CD4-positive, alpha-beta T cell treated with Interferon gamma for 1 hour (primary cell): ENCODE measurements around the gene NAALADL2.
"Not testable (repeated sequence)": the region's sequence is repeated elsewhere in the genome, so short reads cannot be mapped to it uniquely, and the experiment has no call there.

Source experiments
- DNase-seq: peaks from one replicate; pipeline ENCODE4 v3.0.0-alpha.2; 2020

Gene NAALADL2

DNA sequence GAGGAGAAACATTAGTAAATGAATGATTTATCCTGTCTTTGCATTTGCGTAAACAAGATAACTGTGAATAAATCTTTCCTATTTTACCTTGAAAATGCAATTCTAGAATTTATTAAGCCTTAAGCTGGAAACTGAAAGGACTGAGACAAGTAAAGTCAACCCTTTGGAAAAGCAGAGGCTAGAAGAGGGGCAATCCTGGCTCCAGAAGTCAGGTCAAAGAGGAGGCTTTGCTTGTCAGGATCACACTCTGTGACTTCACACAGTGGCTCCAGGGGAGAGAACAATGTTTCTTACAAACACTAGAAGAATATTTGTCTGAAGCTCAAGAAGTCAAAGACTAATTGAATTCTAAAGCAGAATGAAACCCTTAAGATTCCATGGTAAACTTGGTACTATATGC, 530.4 kb downstream of the NAALADL2 start:
- no peak for DNase-seq

DNA sequence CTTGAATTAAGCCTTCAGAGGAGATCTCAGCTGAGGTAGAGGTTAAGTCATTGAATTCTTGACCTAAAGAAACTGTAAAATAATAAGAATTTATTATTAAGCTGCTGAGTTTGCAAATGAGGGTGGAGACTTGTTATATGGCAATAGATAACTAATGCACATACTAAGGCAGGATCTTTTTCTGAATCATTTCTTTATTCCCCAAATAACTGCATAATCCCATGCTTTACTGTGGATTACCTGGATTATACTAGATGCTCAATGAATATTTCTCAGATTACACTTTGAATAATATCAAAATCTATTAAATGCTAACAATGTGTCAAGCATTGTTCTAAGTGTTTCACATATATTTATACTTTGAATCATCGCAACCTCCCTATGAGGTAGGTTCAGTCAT, 532.5 kb downstream of the NAALADL2 start:
- DNase-seq = no peak

DNA sequence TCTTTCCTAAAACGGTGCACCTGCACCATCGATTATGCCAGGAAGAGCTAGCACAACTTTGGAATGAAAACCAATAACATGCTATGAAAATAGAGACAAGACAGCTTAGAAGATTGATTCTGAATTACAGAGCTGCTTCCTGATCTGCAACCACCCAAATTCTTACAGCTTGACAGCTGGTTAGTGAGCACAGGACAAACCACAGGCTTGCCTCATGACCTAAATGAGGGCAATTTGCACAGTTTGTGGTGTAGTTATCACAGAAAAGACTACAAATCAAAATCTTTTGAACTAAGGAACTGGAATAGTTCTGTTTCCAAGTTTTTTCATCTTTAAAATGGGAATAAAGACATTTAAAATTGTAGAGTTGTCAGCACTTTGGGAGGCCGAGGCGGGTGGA, 533.5 kb downstream of the NAALADL2 start:
- no peak for DNase-seq

DNA sequence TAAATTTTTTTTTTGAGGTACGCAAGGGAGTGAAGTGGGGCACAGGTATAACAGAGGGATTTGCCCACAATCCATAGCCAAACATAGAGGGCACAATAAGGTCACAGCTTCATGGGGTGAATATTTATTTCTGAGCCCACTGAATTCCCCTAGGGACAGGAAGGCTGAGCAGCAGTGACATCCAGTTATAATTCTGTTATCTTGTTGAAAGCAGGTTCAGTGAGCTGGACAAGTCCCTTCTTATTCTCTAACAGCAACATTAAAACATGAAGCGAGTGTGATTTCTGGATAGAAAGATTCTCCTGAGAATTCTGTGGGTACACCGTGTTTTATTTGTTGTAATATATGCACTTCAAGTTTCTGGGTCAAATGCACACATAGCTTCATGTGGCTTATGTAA, 538.2 kb downstream of the NAALADL2 start:
- DNase-seq = no peak

DNA sequence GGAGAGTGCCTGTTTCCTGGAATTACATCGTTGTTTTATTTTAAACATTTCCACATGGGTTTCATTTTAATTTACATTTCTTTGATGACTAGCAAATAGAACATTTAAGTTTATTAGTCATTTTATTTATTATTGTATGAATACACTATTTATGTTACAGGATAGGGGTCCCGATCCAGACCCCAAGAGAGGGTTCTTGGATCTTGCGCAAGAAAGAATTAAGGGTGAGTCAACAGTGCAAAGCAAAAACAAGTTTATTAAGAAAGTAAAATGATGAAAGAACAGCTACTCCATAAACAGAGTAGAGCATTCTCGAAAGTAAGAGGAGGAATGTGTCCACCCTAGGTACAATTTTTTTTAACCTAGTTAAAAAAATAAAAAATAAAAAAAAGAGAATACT, 539.5 kb downstream of the NAALADL2 start:
- DNase-seq = no peak

DNA sequence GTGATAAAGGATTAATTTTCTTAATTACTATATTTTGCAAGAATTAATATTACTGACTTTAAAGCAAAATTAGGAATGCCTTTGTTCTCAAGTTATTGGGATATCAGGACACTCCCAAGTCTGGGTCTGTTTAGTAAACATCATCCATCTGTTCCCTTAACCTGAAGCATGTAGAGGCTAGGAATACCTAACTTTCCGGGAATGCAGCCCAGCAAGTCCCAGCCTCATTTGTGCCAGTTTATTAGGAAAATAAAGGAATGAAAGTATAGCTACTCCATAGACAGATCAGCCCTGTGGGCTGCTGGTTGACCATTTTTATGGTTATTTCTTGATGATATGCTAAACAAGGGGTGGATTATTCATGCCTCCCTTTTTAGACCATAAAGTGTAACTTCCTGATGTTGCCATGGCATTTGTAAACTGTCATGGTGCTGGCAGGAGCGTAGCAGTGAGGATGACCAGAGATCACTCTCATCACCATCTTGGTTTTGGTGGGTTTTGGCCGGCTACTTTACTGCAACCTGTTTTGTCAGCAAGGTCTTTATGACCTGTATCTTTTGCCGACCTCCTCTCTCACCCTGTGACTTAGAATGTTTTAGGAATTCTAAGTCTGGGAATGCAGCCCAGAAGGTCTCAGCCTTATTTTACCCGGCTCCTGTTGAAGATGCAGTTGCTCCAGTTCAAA, 540.2 kb downstream of the NAALADL2 start:
- no peak for DNase-seq

DNA sequence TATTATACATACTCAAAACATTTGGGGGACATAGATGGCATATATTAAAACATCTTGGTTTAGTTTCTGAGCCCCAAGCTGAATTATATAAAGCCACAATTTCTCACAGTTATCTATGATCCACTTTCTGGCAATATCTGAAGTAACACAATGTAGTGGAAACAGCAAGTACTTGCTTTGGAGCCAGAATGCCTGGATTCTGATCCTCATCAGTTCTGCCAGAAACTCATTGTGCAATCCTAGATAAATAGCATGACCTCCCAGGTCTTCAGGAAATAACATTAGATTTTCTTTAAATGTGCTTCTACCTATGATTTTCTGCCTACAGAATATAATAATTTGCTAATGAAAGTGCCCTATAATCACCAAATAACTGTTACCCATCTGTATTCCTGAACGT, 544.9 kb downstream of the NAALADL2 start:
- no peak for DNase-seq

DNA sequence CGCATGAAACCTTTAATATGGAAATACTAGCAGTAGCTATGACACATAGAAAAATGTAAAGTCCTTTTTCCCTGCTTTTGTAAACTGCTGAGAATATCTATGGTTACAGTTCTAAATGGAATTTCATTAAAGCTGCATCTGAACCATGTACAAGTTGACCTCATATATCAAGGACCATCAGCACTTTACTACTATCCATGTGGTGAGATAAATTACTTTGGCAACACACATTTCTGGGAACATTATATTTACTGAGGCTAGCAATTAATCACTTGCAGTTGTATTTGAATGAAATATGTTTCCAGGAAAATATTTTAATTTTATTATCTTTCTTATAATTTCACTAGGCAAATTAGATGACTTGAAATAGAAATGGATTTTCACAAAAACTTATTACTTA, 545.5 kb downstream of the NAALADL2 start:
- DNase-seq = no peak

DNA sequence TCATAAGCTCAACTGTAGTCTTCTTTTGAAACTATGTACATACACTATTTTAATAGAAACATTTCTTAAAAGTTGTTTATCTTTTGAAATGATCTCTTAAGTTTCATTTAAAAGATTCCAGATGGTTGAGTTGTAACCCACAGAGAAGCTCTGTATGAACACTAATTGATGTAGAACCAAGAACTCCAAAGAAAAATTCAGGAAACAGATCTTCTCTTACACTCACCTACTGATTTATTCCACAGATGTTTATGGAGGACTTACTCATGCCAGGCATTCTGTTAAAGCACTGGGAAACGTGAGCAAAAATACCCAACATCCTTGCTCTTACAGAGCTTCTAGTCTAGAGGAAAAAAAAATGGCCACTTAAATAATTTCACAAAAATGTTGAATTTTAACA, 551.1 kb downstream of the NAALADL2 start:
- DNase-seq = no peak

DNA sequence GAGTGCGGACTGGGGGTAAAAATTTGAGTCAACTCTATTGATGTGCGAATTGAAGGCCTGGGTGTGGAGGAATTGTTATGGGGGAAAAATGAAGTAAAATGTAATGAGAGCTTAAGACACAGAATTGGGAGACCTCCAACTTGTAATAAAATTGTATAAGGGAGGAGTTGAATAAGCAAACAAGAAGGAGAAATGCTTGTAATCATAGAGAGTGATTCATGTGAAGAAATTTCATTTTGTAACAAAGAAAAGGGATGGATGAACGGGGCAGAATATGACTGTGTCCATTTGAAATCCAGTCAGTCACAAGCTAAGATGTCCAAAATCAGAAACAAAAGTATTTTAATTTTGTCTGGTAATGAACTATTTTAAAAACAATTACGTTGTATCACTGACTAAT, 552.3 kb downstream of the NAALADL2 start:
- DNase-seq = no peak

DNA sequence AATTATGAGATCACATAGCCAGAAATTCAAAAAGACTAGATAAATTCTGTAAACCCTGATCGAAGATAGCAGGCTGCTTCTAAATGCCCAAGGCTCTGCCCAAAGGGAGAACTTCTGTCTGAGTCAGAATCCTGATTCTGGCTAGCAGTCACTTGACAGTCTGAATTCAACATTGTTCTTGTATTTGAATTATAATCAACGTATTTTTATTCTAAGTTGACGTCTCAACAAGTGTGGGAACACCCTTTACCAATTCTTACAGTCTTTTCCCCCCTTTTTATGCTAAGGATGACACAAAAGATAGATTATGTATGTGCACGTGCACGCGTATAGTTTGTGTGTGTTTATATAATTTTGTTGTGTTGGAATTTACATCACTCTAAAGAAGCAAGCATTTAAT, 552.8 kb downstream of the NAALADL2 start:
- no peak for DNase-seq

DNA sequence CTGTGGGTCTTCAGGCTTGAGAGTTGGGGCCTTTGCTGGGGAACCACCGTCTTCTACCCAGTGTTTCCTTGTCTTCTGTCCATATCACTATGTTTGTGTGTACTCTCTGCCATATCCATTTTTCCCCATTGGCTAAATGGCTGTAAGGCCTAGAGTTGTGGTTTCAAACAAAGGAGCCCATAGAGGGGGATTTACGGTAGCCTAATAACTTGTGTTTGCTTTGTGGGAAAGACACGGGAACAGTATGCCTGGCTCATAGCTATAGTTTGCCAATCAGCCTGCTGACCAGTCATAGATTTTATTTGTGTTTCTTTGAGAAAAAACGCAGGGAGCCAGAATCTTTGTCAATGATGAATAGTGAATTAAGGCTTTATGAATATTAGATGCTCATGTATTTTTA, 554.8 kb downstream of the NAALADL2 start:
- no peak for DNase-seq

DNA sequence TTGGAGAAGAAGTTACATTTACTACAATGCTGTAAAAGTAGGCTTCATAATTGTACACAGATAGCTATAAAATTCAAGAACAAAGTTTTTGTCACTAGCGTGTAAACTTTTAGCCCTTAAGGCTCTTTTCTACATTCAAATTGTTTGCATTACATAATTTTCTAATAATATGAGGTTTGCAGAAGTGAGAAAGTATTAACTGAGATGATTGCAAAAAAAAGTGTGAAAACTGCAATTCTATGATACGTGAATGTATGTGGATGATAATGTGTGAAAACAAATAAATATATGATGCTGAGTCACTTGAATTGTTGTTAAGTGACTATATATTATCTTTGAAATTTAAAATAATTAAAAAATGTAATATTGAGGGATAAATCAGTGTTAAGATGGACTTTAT, 557.5 kb downstream of the NAALADL2 start:
- DNase-seq = no peak

DNA sequence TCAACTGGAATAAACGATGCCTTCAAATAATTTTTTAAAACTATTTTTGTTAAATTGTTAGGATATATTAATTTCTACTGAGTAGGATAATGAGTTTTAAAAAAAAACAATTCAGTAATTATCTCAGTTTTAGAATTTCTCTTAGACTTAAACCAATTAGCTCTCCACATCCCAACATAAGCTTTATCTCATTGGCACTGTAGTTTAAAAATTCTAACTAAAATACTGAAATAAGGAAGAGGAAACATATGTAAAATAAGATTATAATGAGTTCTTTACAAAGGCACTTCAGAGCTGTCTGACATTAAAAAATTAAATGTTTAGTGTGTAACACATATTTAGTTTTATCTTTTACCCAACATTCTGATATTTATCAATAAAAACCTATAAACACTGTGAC, 558.3 kb downstream of the NAALADL2 start:
- DNase-seq = no peak

DNA sequence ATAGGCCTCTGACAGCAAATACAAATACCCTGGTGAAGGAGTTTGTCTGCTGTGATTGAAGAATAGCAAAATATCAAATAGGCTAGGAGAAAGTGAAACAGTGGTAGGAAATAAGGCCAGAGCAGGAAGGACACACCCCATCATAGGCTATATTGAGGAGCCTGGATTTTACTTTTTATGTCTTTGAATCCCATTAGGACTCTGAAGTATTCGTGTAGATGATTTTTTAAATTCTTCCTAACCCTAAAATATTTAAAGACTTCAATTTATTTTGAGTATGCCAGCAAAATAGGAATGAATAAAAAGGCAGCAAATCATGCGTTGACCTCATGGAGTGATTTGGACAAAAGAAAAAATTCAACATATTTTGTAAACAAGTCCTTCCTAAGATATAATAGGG, 562.8 kb downstream of the NAALADL2 start:
- DNase-seq = no peak

DNA sequence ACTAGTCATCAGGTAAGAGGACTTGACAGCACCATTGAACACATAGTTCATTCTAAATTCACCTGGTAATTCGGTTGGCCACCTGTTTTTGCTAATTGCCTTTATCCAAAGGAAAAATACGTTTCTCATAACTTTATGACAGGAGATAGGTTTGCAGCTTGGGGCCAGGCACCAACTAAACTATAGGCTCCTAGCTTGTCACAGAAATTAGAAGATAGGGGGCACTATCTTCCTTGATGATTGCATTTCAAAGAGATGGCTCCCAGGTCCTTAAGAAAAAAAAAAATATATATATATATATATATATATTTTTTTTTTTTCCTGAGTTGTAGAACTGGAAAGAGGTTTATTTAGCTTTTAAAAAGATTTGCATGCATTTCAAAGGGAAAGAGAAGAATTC, 563.6 kb downstream of the NAALADL2 start:
- no peak for DNase-seq

DNA sequence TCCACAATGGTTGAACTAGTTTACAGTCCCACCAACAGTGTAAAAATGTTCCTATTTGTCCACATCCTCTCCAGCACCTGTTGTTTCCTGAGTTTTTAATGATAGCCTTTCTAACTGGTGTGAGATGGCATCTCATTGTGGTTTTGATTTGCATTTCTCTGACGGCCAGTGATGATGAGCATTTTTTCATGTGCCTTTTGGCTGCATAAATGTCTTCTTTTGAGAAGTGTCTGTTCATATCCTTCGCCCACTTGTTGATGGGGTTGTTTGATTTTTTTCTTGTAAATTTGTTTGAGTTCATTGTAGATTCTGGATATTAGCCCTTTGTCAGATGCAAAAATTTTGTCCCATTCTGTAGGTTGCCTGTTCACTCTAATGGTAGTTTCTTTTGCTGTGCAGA, 564.7 kb downstream of the NAALADL2 start:
- not testable (repeated sequence) for DNase-seq

DNA sequence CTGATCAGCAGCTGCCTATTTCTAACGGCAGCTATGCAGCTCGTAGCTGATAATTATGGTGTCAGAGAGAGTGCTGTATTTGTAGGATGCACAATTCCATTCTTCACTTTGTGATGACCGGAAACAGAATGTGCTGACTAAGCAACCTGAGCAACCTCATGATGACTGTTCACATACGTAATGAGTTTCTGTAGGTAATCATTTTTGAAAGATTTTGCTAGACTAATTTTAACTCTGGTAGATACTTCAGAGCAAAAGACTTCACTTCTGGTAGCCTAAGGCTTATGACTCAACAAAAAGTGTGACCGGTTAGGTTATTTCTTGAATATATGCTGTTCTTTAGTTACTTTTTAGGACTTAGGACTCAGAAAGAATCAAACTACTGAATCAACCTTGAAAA, 567.7 kb downstream of the NAALADL2 start:
- DNase-seq = no peak

DNA sequence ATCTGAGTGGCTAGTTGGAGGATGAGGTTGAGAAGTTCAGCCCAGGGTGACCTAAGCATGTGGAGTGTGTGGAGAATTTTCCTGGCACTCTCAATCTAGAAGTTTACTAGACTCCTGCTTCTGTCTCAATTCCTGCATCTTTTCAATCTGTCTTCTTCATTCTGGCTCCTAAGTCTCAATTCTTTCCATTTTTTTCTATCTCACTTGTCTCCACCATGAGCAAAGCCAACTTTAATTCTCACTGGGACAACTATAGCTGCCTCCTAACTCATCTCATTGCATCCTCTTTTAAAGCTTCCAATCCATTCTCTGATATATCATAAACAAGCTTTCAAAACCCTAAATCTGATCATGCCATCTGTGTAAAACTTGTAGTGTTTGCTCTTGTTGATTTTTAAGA, 569.3 kb downstream of the NAALADL2 start:
- DNase-seq = no peak

DNA sequence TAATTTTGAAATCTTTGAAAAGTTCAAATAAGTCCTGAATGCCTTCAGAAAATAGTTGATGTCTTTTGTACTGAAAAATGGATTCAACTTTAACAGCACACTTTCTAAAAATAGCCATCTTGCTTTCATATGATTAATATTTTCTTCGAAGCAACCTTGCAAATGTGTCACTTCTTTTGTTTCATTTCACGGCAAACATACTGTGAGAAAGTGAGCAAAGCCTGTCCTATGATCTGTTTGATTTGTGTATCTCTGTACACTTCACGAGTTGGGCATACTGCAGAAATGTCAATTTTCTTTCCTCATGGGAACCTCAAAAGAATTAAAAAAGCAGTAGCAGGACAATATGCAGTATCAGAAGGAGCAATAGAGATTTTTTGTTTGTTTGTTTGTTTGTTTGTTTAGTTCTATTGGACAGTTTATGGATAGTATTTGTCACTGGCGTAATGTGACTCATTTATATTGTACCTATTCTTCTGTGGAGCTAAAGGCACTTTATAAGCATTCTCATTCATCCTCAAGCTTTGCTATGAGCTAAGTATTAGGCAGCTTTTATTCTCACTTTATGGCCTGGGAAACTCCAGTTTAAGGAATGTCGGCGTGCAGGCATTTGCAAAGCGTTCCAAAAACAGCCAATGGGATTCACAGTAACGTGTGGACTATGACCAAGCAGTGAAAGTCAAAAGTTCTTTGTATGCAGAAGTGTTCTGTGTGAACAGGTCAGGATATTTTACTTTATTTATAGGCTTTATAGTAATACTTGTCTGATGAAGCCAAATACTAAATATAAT, 572.0 kb downstream of the NAALADL2 start:
- DNase-seq = no peak

DNA sequence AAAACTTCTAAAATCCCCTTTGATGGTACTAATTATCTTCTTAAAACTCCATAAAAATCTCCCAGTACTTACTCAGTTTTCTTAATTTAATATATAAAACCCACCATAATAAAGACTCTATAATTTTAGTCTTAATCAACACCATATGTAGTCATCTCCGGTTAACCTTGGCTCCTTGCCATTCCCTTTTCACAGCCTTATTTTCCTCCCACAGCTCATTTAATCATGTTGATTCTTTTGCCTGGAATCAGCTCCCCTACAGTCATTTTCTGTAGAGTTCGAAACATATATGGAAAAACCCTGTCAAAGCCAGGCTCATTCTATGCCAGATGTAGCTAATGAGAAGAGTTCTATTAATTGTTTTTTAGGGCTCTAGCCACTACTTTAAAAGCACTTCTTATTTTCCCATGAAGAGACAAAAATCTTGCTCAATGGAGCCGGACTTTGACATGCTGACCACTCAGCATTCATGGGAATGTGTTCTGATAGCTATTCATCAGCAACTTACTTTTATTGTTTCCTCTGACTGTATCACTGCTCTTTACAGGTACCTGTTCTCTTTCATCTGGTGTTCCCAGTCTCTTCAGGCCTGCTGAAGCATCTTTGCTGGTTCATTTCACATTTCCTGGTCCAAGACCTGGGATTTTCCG, 573.4 kb downstream of the NAALADL2 start:
- DNase-seq = no peak

DNA sequence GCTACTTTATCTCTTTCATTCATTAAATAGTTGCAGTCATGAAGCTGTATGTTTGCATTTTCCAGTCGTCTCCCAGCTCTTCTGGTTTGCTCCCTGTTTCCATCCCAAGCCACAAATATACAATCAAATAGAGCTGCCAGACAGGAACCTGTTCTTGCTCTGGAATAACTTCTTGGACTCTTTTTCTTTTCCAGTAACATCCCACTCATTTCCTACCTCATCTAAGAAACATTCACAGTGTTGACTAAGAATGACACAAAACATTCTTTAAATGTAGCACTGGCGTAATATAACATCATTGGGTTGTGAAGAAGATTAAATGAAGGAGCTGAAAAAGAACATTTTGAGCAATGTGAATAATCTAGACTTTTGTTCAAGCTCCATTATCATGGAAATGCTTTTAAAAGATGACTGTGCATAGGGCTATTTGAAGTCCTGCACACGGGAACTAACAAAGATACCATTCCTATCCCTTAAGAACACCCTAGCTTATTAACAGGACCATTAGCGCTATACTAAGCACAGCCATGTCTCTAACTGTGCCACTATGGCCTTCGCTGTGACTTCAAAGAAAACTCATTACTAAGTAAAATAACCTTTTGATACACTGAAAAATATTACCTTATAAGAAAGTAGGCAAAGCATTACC, 574.0 kb downstream of the NAALADL2 start:
- DNase-seq = no peak

DNA sequence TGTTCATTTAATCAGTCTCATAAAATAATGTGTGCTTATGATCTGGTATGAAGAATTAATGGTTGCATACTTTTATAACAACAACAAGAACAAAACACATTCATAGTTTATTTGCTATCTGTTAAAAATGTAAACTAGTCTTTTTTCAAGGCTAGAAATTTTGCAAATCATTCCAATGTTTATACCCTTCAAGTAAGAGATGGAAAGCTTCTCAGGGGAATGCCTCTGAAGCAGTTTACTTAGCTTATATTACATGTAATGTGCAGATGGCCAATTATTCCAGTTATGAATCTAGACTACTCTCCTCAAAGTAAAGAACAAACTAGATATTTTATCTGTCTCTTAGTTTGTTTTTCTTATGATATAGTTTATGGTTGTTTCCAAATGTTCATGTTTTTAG, 575.4 kb downstream of the NAALADL2 start:
- DNase-seq = no peak

DNA sequence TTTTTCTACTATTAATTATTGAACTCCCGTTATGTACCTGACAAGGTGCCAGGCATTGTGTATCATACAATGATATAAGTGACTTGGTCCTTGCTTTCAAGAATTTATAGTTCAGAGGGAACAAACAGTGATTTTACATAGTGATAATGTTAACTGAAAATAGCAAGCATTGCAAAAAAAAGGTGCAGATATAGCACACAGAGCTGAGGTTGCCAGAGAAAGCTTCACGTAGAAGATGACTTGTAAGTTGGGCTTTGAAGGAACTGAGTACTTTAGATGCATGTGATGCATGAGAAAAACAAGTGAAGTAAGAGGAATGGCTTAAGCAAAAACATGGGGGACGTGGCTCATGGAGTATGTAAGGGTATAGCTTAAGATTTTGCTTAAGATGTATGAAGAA, 584.5 kb downstream of the NAALADL2 start:
- DNase-seq = no peak
